B cell (primary cell): ENCODE data around the gene PDCD6IP. TPM values are rescaled to one million over a fixed set of nuclear protein-coding genes. Genes with fewer than 3 reads are reported as not detected.

Experiments used
- ATAC-seq: fragments of 200-7000 bp; cut with Tn5 transposase; one replicate; pipeline ENCODE4 v1.10.0; 2021; ENCODE audit warnings: low read depth, mild to moderate bottlenecking, moderate number of reproducible peaks, moderate library complexity
- CTCF ChIA-PET: fragments of 350-600 bp; sonication (Branson Sonifier 250); formaldehyde crosslinking; loops from one replicate; lab custom pipeline; 2021; ENCODE audit warnings: antibody characterized with exemption, inconsistent platforms; lab: Charles Lee
- POLR2A ChIA-PET: fragments of 350-600 bp; sonication (Branson Sonifier 250); formaldehyde crosslinking; loops from one replicate; lab custom pipeline; 2021; ENCODE audit warnings: antibody characterized with exemption; lab: Charles Lee
- DNase-seq: peaks from one replicate; pipeline ENCODE4 v3.0.0; 2013
- H2AFZ ChIP-seq: 2 replicates; pipeline ENCODE4 v1.6.1; 2012; ENCODE audit warnings: mild to moderate bottlenecking, low read depth, low read length; ENCODE audit not compliant: insufficient read depth, poor library complexity, severe bottlenecking
- H3K27ac ChIP-seq, 2 donors: 1 replicate in 1 of 2; 2 replicates in 1 of 2; pipeline ENCODE4 v1.5.1; 2012 to 2013; ENCODE audit warnings: low read length in 2 of 2, mild to moderate bottlenecking in 2 of 2, moderate library complexity in 1 of 2
- H3K27me3 ChIP-seq, 4 experiments: fragments of 200-600 bp in 1 of 4; sonication (generic) in 1 of 4; replicated peaks in 1 of 4; 1 replicate in 2 of 4; 2 replicates in 2 of 4; pipeline versions ENCODE4 v1.6.1 to v1.7.0; 2013 to 2016; ENCODE audit warnings: low read length in 3 of 4, mild to moderate bottlenecking in 2 of 4, mixed read lengths in 1 of 4, moderate library complexity in 1 of 4; ENCODE audit not compliant: insufficient read depth in 4 of 4, control insufficient read depth in 3 of 4; ENCODE audit errors: control extremely low read depth in 1 of 4
- H3K36me3 ChIP-seq, 2 experiments: replicated peaks in 1 of 2; 1 replicate in 1 of 2; 2 replicates in 1 of 2; pipeline versions ENCODE4 v1.6.1 to v1.7.1; 2013; ENCODE audit warnings: low read length in 1 of 2; ENCODE audit not compliant: insufficient read depth in 2 of 2, control insufficient read depth in 1 of 2; ENCODE audit errors: control extremely low read depth in 1 of 2, extremely low read depth in 1 of 2
- H3K4me1 ChIP-seq, 2 donors: fragments of 200-600 bp in 1 of 2; sonication (generic) in 1 of 2; 1 replicate in 1 of 2; 2 replicates in 1 of 2; pipeline versions ENCODE4 v1.5.1 to v1.6.1; 2013 to 2017; ENCODE audit warnings: low read length in 2 of 2; ENCODE audit not compliant: control insufficient read depth in 2 of 2, insufficient read depth in 2 of 2
- H3K4me2 ChIP-seq: replicated peaks from 2 replicates; pipeline ENCODE3; 2012; ENCODE audit warnings: mild to moderate bottlenecking, low read depth, low read length; ENCODE audit not compliant: poor library complexity, severe bottlenecking
- H3K4me3 ChIP-seq, 5 experiments: fragments of 200-600 bp in 1 of 5; sonication (generic) in 1 of 5; 1 replicate in 3 of 5; 2 replicates in 2 of 5; pipeline versions ENCODE4 v1.5.1 to v1.7.0; 2011 to 2016; ENCODE audit warnings: low read length in 4 of 5, mild to moderate bottlenecking in 4 of 5, low read depth in 2 of 5, control low read depth in 1 of 5, moderate library complexity in 1 of 5; ENCODE audit not compliant: insufficient read depth in 1 of 5; ENCODE audit errors: control extremely low read depth in 1 of 5, extremely low read depth in 1 of 5
- H3K79me2 ChIP-seq: fragments of 200-600 bp; sonication (generic); one replicate; pipeline ENCODE4 v1.6.0; 2016; ENCODE audit warnings: low read length; ENCODE audit not compliant: control insufficient read depth, insufficient read depth
- H3K9ac ChIP-seq: fragments of 200-600 bp; sonication (generic); 2 replicates; pipeline ENCODE4 v1.6.1; 2017; ENCODE audit warnings: mild to moderate bottlenecking, low read length, moderate library complexity
- H3K9me3 ChIP-seq, 3 donors: one replicate each; pipeline versions ENCODE4 v1.6.1 to v1.7.1; 2013; ENCODE audit warnings: low read length in 2 of 3; ENCODE audit not compliant: control insufficient read depth in 2 of 3, insufficient read depth in 1 of 3; ENCODE audit errors: control extremely low read depth in 1 of 3
- H4K20me1 ChIP-seq: 2 replicates; pipeline ENCODE4 v1.6.0; 2012; ENCODE audit warnings: mild to moderate bottlenecking, low read length; ENCODE audit not compliant: insufficient read depth, control insufficient read depth, poor library complexity, severe bottlenecking
- H3K27ac Mint-ChIP-seq: one replicate; pipeline ENCODE4 v1.8.0; 2021; ENCODE audit warnings: mixed read lengths
- H3K27me3 Mint-ChIP-seq: one replicate; pipeline ENCODE4 v1.8.0; 2021; ENCODE audit warnings: mixed read lengths
- H3K4me1 Mint-ChIP-seq: one replicate; pipeline ENCODE4 v1.8.0; 2021; ENCODE audit warnings: mixed read lengths
- H3K4me3 Mint-ChIP-seq: one replicate; pipeline ENCODE4 v1.8.0; 2021; ENCODE audit warnings: mixed read lengths
- H3K9me3 Mint-ChIP-seq: one replicate; pipeline ENCODE4 v1.8.0; 2022; ENCODE audit warnings: mixed read lengths; ENCODE audit not compliant: insufficient read depth
- CTCF ChIP-seq: fragments of 200-600 bp; IDR thresholded peaks from one replicate; pipeline ENCODE4 v1.8.0; 2022; ENCODE audit warnings: antibody characterized with exemption, mild to moderate bottlenecking
- EZH2 ChIP-seq: IDR thresholded peaks from 2 replicates; pipeline ENCODE4 v1.6.1; 2012; ENCODE audit warnings: borderline replicate concordance, low read depth, mild to moderate bottlenecking, moderate library complexity, low read length; ENCODE audit not compliant: insufficient read depth, poor library complexity, severe bottlenecking
- WGBS: methylation state at CpG from one replicate; pipeline ENCODE4 v1.1.5; 2013; ENCODE audit warnings: missing lambda C conversion rate; ENCODE audit not compliant: insufficient coverage; 5-methylcytosine and 5-hydroxymethylcytosine counted together
- intact Hi-C: fragments of 100-400 bp; cut with micrococcal nuclease; formaldehyde crosslinking; loops from one replicate; pipeline ENCODE4 v1.10.0; 2022
- polyA plus RNA-seq: library from polyadenylated mRNA; depleted of rRNA; stranded (reverse); fragments of >200 nt; gene quantifications from 2 replicates; pipeline ENCODE4 v1.2.3, GENCODE V29; 2012
- total RNA-seq, 2 donors: library from RNA; stranded (reverse); fragments of 120-200 nt in 1 of 2; gene quantifications; 1 replicate in 1 of 2; 2 replicates in 1 of 2; pipeline versions ENCODE4 v1.2.3 to v1.2.4, GENCODE V29; 2013 to 2022

Gene PDCD6IP
- total and polyA plus RNA-seq, 2 donors (not counting 1 experiment from before 2014, with no cell fraction given) = 103 to 276 TPM

DNA sequence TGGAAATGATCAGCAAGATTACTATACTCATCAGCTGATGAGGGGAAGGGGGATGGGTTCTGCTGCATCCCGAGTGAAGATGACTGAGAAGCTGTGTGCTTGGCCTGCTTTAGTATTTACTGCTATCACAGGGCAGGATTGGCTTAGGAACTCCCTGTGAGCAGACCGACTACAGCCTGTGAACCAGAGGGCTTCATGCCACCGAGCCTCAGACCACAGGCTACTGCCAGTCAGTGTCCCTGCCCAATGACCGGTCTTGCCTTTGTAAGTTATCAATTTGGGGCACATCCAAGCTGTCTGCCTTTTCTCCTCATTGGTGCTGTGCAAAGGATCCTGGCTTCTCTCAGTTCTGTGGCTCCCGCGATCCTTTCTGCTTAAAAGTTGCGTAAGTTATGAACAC lies 71.5 kb downstream of the PDCD6IP start:
- no peak for DNase-seq
- WGBS = 96% methylated on average over 4 of the region's 7 CpGs
- CTCF ChIA-PET = interaction anchor here (0.7 to 2.9 kb wide), 2 partner anchors 14 to 124 kb away, joined by 4 to 12 read pairs; no protein-coding TSS in a partner anchor
- Mint-ChIP-seq H3K27me3 (no peaks in the 10 kb centered on the region), H3K4me1 (no peaks in the 10 kb centered on the region), H3K9me3 (no peaks in the 10 kb centered on the region), H3K27ac (no peak overlapping the region), H3K4me3 (no peak overlapping the region)
- Histone ChIP-seq H2AFZ (no peak overlapping the region), H3K27ac (no peak overlapping the region), H3K79me2 (no peaks in the 10 kb centered on the region), H4K20me1 (no peaks in the 10 kb centered on the region), H3K36me3 (peaks cover 5 to 19% of the 10 kb centered on the region in 2 experiments), H3K27me3 (no peaks in the 10 kb centered on the region), H3K9ac (no peak overlapping the region), H3K4me1 (no peaks in the 10 kb centered on the region), H3K4me2 (no peak overlapping the region), H3K4me3 (no peak overlapping the region), H3K9me3 (no peaks in the 10 kb centered on the region)
- ATAC-seq = no peak
- POLR2A ChIA-PET = no interaction called here
- intact Hi-C loops = no loop called here
- TF ChIP-seq CTCF (no peak), EZH2 (no peak)

DNA sequence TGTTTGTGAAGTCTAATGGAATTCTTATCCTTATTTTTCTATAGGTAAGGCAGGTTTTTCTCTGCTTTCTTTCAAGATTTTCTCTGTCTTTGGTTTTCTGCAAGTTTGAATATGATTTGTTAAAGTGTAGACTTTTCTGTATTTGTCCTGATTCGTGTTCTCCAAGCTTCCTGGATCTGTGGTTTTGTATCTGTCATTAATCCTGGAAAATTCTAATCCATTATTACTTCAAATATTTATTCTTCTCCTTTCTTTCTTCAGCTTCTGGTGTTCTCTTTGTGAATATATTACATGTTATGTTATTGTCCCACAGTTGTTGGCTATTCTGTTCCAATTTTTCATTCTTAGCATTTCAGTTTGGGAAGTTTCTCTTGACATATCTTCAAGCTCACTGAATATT lies 76.4 kb downstream of the PDCD6IP start:
- H3K9me3 Mint-ChIP-seq = no peaks in the 10 kb centered on the region
- intact Hi-C loops = no loop called here
- Histone ChIP-seq H3K4me2 (no peak overlapping the region), H4K20me1 (no peaks in the 10 kb centered on the region), H3K27me3 (no peaks in the 10 kb centered on the region), H3K79me2 (no peaks in the 10 kb centered on the region), H2AFZ (no peak overlapping the region), H3K4me3 (no peak overlapping the region), H3K27ac (no peak overlapping the region), H3K9ac (no peak overlapping the region), H3K4me1 (no peaks in the 10 kb centered on the region), H3K9me3 (peaks cover 0 to 1% (median 0%) of the 10 kb centered on the region in 3 donors), H3K36me3 (peaks cover 0 to 3% of the 10 kb centered on the region in 2 experiments)
- no peaks in the 10 kb centered on the region for H3K4me1 Mint-ChIP-seq
- WGBS = no CpG with 5 or more reads among the region's 1 CpG
- no peak overlapping the region for H3K27ac Mint-ChIP-seq
- no peak for TF ChIP-seq CTCF
- TF ChIP-seq EZH2 = no peak
- ChIA-PET POLR2A (no interaction called here), CTCF (interaction anchor here (2.3 kb wide), 1 partner anchor 9 kb away, joined by 16 read pairs; no protein-coding TSS in a partner anchor)
- no peaks in the 10 kb centered on the region for H3K27me3 Mint-ChIP-seq
- no peak for DNase-seq
- H3K4me3 Mint-ChIP-seq = no peak overlapping the region
- no peak for ATAC-seq
